SK-N-SH treated with all-trans-retinoic acid at 6 μM for 48 hours (cell line): ENCODE results near the gene NOXA1.

Experiments used
- TCF4 ChIP-seq: fragments of 250-450 bp; sonication (Bioruptor Pico); IDR thresholded peaks from 2 replicates; pipeline ENCODE4 v1.8.0; 2021; ENCODE audit warnings: mild to moderate bottlenecking, moderate library complexity, borderline replicate concordance
- ZFP30 ChIP-seq: fragments of 450-650 bp; formaldehyde crosslinking; IDR thresholded peaks from 2 replicates; pipeline ENCODE4 v1.5.0; 2022; ENCODE audit warnings: mild to moderate bottlenecking, moderate library complexity
- ZNF8 ChIP-seq: fragments of 450-650 bp; formaldehyde crosslinking; IDR thresholded peaks from 2 replicates; pipeline ENCODE4 v1.5.0; 2020; ENCODE audit warnings: mild to moderate bottlenecking, moderate library complexity

GRCh38 chr9:137408651-137409405, 14.4 kb upstream of the NOXA1 start:
- TF ChIP-seq TCF4 (no peak), ZNF8 (CRISPR knock-in tag) (no peak), ZFP30 (CRISPR knock-in tag) (no peak)
